Heart left ventricle (tissue), 13 donors: ENCODE results near the gene IRAG1.
A peak's percentile ranks its signal among the peaks of the same experiment; 100 is the strongest.

Source experiments
- CTCF ChIP-seq, 12 donors: fragments of 200-600 bp; sonication (generic) in 4 of 12; IDR thresholded peaks; one replicate each; pipeline versions ENCODE4 v1.5.0 to v1.8.0; 2018 to 2022; ENCODE audit warnings: antibody characterized with exemption in 12 of 12, mild to moderate bottlenecking in 5 of 12
- POLR2A ChIP-seq, 2 donors: fragments of 450-650 bp; IDR thresholded peaks; one replicate each; pipeline ENCODE4 v1.6.1; 2017; ENCODE audit warnings: antibody characterized with exemption in 2 of 2, mild to moderate bottlenecking in 2 of 2, moderate library complexity in 2 of 2
- donor health status: ischemic (EF 13 %, LVEDD 7.1; RV severe dilation, severe dysfunction).
- donor health status: DM: no; HTN: yes; CAD: no.
- donor health status: DM: no; HTN: no; CAD: no.
- donor health status: ischemic (EF 25% LVEDD 6.9; RV normal size, moderate dysfunction).
- donor health status: ischemic (EF 25% LVEDD 5.7; RV mildly dilated, moderate dysfunction).
- donor health status: ischemic (EF 35%, LVEDD 5.7; RV mildly dilated, moderate dysfunction).
- donor health status: nonischemic (EF 11% LVEDD 7.7; RV severe dilation, severe dysfunction).
- donor health status: DM: yes; HTN: yes; CAD: no.
- donor health status: PGD.
- donor health status: ischemic (EF 29% LVEDD 5.4; RV normal size, mild dysfunction).
- donor health status: nonischemic (EF 23%, LVEDD 6.1; RV moderate dilation, normal function).

DNA sequence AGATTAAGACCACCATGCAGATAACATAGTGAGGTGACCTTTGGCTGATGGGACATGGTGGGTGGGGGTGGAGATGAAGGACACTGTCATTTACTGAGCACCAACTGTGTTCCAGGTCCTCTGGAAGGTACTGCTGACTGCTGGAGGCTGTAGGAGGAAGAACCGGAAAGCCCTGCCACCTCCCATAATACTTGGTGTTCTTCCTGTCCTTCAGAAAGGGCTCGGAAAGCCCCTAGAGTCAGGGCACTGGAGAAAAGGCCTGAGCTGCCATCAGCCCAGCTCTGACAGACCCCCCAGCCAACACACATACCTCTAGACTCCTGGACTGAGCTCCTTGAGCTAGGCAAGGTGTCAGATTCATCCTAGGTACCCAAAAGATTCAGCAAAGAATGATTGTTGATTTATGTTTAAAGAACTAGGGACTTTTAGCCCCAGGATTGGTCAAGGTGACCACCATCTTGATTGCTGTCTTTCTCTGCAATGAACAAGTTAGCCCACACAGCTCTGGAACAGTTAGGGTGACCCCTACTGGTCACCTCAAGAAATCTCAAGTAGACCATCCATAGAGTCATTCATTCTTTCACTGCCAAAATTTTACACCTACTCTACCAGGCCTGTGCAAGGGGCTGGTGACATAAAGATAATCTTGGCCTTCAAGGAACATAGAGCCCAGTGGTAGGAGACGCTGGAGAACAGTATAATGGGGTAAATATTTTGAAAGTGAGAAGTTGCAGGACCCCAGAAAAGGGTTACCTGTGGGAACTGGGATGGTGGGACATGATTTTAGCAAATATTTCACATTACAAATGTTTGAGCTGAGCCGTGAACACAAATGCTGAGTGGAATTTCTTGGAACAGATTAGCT lies 39.4 kb downstream of the IRAG1 start:
- TF ChIP-seq CTCF (IDR thresholded peaks at IDR 0.05) (peak; percentile 49 to 81 (median 68)), POLR2A (IDR thresholded peaks at IDR 0.05) (no peak)
